KMS-11 (cell line): ENCODE measurements around the gene PLXNB2.

Experiments
- H2AFZ ChIP-seq: fragments of 200-600 bp; sonication (generic); 2 replicates; pipeline ENCODE4 v1.6.1; 2016; ENCODE audit warnings: antibody characterized with exemption, mixed run types, low read depth
- H3K27ac ChIP-seq: fragments of 200-600 bp; sonication (generic); 2 replicates; pipeline ENCODE4 v1.6.1; 2016; ENCODE audit warnings: mild to moderate bottlenecking, mixed run types
- H3K27me3 ChIP-seq: fragments of 200-600 bp; sonication (generic); 2 replicates; pipeline ENCODE4 v1.6.1; 2017; ENCODE audit warnings: mild to moderate bottlenecking, low read depth, mixed run types, moderate library complexity; ENCODE audit not compliant: insufficient read depth
- H3K36me3 ChIP-seq: fragments of 200-600 bp; sonication (generic); 2 replicates; pipeline ENCODE4 v1.6.1; 2017; ENCODE audit warnings: mild to moderate bottlenecking, mixed run types; ENCODE audit not compliant: insufficient read depth
- H3K4me1 ChIP-seq: fragments of 200-600 bp; sonication (generic); 2 replicates; pipeline ENCODE4 v1.6.1; 2016; ENCODE audit warnings: mild to moderate bottlenecking, low read depth, mixed run types; ENCODE audit not compliant: poor library complexity, severe bottlenecking
- H3K4me2 ChIP-seq: fragments of 200-600 bp; sonication (generic); 2 replicates; pipeline ENCODE4 v1.7.0; 2016; ENCODE audit warnings: mild to moderate bottlenecking, mixed run types
- H3K4me3 ChIP-seq: fragments of 200-600 bp; sonication (generic); IDR thresholded peaks from 2 replicates; pipeline ENCODE4 v1.6.1; 2017; ENCODE audit warnings: low read depth, low read length, mixed read lengths; ENCODE audit not compliant: insufficient read depth
- H3K79me2 ChIP-seq: fragments of 200-600 bp; sonication (generic); 2 replicates; pipeline ENCODE4 v1.6.1; 2016; ENCODE audit warnings: low read depth, mixed run types; ENCODE audit not compliant: insufficient read depth
- H3K9ac ChIP-seq: fragments of 200-600 bp; sonication (generic); 2 replicates; pipeline ENCODE4 v1.6.1; 2016; ENCODE audit warnings: mild to moderate bottlenecking, mixed run types
- H4K20me1 ChIP-seq: fragments of 200-600 bp; sonication (generic); 2 replicates; pipeline ENCODE4 v1.6.1; 2016; ENCODE audit warnings: mild to moderate bottlenecking, mixed run types; ENCODE audit not compliant: insufficient read depth
- CTCF ChIP-seq: fragments of 200-600 bp; sonication (generic); conservative IDR thresholded peaks from 2 replicates; pipeline ENCODE4 v1.6.1; 2017; ENCODE audit warnings: low read depth, mild to moderate bottlenecking, antibody characterized with exemption, low read length, moderate library complexity, mixed read lengths

The PLXNB2 gene

GRCh38 chr22:50285568-50286229 is 21.7 kb downstream of the PLXNB2 start:
- Histone ChIP-seq H3K27ac (no peak overlapping the region), H3K4me3 (no peak overlapping the region), H3K4me1 (no peaks in the 10 kb centered on the region), H4K20me1 (no peaks in the 10 kb centered on the region), H3K79me2 (no peaks in the 10 kb centered on the region), H3K27me3 (no peaks in the 10 kb centered on the region), H3K36me3 (no peaks in the 10 kb centered on the region), H3K9ac (no peak overlapping the region), H3K4me2 (no peak overlapping the region), H2AFZ (no peak overlapping the region)
- TF ChIP-seq CTCF, result no peak

GRCh38 chr22:50284479-50284878 is 23.0 kb downstream of the PLXNB2 start:
- TF ChIP-seq CTCF, result no peak
- Histone ChIP-seq H3K27me3 (no peaks in the 10 kb centered on the region), H3K4me3 (no peak overlapping the region), H3K27ac (no peak overlapping the region), H2AFZ (no peak overlapping the region), H3K79me2 (no peaks in the 10 kb centered on the region), H3K36me3 (no peaks in the 10 kb centered on the region), H3K9ac (no peak overlapping the region), H3K4me2 (no peak overlapping the region), H4K20me1 (no peaks in the 10 kb centered on the region), H3K4me1 (no peaks in the 10 kb centered on the region)

GRCh38 chr22:50283821-50284220 is 23.6 kb downstream of the PLXNB2 start:
- Histone ChIP-seq H3K9ac (no peak overlapping the region), H4K20me1 (no peaks in the 10 kb centered on the region), H3K4me1 (no peaks in the 10 kb centered on the region), H3K4me3 (no peak overlapping the region), H3K79me2 (no peaks in the 10 kb centered on the region), H2AFZ (no peak overlapping the region), H3K27ac (no peak overlapping the region), H3K4me2 (no peak overlapping the region), H3K36me3 (no peaks in the 10 kb centered on the region), H3K27me3 (no peaks in the 10 kb centered on the region)
- no peak for TF ChIP-seq CTCF

GRCh38 chr22:50282361-50283155 is 24.9 kb downstream of the PLXNB2 start:
- no peak overlapping the region for H3K4me3 ChIP-seq
- H3K4me1 ChIP-seq, result no peaks in the 10 kb centered on the region
- H3K27me3 ChIP-seq, result no peaks in the 10 kb centered on the region
- no peak overlapping the region for H2AFZ ChIP-seq
- no peaks in the 10 kb centered on the region for H3K79me2 ChIP-seq
- H3K36me3 ChIP-seq, result no peaks in the 10 kb centered on the region
- H4K20me1 ChIP-seq, result no peaks in the 10 kb centered on the region
- no peak overlapping the region for H3K27ac ChIP-seq
- H3K4me2 ChIP-seq, result no peak overlapping the region
- no peak for TF ChIP-seq CTCF
- H3K9ac ChIP-seq, result no peak overlapping the region
